ENCODE data around the gene PARG.
A peak's percentile ranks its signal among the peaks of the same experiment; 100 is the strongest.
"Not testable (repeated sequence)": the region's sequence is repeated elsewhere in the genome, so short reads cannot be mapped to it uniquely, and the experiment has no call there.

PARG gene

GRCh38 chr10:49941447-49942338 is at the start of gene PARG, which contains the start of gene TIMM23B:
PARG (minus strand) TSS chr10:49942027; CDS start chr10:49941725, 302 bp downstream.
TIMM23B (plus strand) TSS chr10:49942053; CDS start chr10:49942195, 142 bp downstream.
- peak; percentile 53 for DNase-seq

GRCh38 chr10:49988376-49988775 is 46.5 kb upstream of the PARG start, which contains the start of gene AGAP6:
AGAP6 (plus strand) TSS chr10:49988406; CDS start chr10:49988716, 310 bp downstream.
- not testable (repeated sequence) for DNase-seq

GRCh38 chr10:49987207-49987606 is 45.4 kb upstream of the PARG start:
- DNase-seq, result not testable (repeated sequence)

DNA sequence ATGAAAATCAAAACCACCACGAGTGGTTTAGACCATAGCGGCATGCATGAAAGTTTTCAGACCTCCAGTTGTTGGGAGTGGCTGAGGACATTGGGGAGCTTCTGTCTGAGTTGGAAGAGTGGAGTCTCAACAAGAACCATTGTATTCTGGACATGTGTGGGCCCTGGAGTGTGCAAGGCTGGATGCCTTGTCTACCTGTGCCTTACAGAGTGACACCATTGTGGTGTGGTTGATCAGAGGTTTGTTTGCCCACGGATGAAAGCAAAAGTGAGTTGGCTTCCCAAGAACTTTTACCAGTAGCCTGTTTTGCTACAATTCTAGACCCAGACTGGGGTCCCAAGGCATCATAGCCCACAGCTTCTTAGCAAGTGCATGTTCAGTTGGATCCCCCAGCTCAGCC is 35.9 kb upstream of the PARG start:
- not testable (repeated sequence) for DNase-seq

- not testable (repeated sequence) for DNase-seq
These were observed 30.3 kb upstream of the PARG start for GRCh38 chr10:49972094-49972493.

DNA sequence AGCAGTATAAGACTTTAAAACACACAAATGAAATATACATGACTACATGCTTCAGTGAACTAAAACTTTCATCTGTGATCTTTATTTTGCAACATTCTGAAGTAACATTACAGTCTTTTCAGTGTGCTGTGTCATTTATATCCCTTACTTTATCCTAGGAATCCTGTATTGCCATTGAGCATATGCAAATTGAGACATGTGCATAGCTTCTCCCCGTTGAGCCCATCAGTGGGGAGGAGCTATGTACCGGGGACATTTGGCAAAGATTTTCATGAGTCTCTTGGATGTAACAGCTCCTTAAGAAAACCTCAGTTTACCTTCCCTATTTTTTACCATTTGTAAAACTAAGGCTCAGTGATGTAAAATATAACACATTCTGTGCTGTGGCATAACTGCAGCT is 29.6 kb upstream of the PARG start:
- not testable (repeated sequence) for DNase-seq

DNA sequence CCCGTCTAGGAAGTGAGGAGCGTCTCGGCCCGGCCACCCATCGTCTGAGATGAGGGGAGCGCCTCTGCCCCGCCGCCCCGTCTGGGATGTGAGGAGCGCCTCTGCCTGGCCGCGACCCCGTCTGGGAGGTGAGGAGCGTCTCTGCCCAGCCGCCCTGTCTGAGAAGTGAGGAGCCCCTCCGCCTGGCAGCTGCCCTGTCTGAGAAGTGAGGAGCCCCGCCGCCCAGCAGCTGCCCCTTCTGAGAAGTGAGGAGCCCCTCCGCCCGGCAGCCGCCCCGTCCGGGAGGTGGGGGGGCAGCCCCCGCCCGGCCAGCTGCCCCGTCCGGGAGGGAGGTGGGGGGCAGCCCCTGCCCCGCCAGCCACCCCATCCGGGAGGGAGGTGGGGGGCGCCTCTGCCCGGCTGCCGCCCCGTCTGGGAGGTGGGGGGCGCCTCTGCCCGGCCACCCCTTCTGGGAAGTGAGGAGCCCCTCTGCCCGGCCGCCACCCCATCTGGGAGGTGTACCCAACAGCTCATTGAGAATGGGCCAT is 28.6 kb upstream of the PARG start:
- DNase-seq, result not testable (repeated sequence)

- not testable (repeated sequence) for DNase-seq
These were observed 11.3 kb upstream of the PARG start for GRCh38 chr10:49953122-49953521.

DNA sequence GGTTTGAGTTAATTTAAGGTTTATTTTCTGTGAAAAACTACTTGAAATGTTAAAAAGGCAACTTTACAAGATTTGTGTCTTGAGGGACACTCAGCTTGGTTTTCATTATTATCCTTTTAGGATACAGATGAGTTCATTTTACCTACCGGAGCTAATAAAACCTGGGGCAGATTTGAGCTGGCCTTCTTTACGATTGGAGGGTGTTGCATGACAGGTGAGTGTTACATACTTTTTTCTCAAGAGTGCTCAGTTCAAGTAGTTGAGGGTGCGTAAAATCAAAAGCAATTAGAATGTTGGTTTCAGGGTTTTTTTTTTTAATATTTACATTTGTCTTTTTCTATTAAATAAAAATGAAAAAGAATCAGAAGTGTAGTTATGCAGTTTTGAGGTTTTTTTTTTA is 10.2 kb upstream of the PARG start:
- DNase-seq, result not testable (repeated sequence)

- not testable (repeated sequence) for DNase-seq
These were observed 6.9 kb upstream of the PARG start for GRCh38 chr10:49948737-49949136.

DNA sequence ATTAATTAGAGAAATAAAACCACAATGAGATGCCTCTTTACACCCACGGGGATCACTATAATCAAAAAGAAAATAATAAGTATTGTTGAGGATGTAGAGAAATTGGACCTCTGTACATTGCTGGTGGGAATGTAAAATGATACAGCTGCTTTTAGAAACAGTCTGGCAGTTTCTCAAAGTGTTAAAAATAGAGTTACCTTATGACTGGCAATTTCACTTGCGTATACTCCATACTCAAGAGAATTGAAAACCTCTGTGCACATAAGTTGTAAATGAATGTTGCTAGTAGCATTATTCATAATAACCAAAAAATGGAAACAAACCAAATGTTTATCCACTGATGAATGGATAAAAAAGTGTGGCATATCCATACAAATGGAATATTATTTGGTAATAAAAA is 6.3 kb upstream of the PARG start:
- DNase-seq, result not testable (repeated sequence)

DNA sequence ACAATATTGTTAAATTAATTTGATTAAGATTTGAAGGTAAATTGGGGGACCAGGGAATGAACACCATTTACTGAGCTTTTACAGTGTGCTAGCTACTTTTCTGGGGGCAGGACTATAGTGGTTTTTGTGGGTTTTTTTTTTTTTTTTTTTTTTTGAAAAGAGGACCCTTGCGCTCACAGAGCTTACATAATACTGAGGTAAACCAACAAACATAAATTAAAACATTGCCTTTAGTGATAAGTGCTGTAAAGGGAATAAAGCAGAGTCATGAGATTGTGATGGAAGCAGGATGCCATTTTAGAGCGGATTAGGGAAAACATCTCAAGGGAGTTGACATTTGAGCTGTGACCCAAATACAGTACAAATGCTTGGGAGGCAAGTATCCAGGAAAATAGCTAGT is 1.8 kb upstream of the PARG start:
- DNase-seq, result not testable (repeated sequence)

- not testable (repeated sequence) for DNase-seq
These were observed 495 bp upstream of the PARG start for GRCh38 chr10:49942339-49942705.

- not testable (repeated sequence) for DNase-seq
These were observed 9.7 kb downstream of the PARG start for GRCh38 chr10:49931959-49932728.

GRCh38 chr10:49931276-49931675 is 10.6 kb downstream of the PARG start:
- not testable (repeated sequence) for DNase-seq

- not testable (repeated sequence) for DNase-seq
These were observed 18.3 kb downstream of the PARG start for GRCh38 chr10:49923572-49923971.

DNA sequence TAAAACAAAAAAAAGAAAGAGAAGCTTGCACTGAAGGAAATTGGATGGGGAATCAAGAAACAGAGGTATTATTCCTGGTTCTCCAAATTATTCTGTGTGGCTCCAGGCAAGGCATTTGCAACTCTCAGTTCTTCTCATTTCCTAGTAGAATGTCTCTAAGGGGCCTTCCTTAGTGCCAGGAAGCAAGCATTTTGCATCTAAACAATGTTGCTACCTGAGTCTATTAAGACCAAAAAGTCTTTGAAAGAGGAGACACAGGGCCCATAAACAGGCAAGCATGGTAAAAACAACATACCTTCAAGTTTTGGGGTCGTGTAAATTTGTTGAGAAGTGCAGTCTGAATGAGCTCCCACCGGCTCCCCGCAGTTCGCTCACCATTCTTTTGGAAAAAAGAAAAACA is 19.8 kb downstream of the PARG start:
- not testable (repeated sequence) for DNase-seq

DNA sequence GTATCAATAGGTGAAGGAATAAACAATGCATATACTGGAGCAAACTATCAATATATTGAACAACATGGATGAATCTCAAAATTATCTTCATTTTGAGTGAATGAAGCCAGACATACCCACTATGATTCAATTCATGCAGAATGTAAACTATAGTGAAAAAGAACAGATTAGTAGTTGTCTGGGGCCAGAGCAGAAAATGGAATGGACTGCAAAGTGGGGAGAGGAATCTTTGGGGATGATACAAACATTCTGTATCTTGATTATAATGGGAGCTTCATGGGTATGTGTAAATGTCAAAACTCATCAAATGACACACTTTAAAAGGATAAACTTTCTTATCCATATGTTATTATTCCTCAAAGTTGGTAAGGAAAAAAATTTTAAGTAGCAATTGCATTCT is 23.9 kb downstream of the PARG start:
- DNase-seq, result not testable (repeated sequence)

DNA sequence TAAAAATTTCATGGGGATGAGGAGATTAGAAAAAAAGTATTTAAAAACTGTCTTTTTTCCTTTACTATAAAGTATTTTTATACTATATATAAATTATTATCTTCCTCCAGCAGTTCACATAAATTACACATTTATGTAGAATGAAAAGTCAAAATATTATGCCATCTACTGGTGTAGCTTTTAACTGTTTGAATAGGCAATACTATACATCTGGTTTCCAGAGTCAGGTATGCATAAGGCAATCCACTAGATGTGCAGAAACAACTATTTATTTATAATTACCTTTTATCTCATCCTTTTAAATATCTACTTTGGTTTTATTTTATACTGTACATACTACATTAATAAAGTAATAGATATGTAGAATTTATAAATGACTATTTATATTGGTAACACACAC is 25.4 kb downstream of the PARG start:
- DNase-seq, result not testable (repeated sequence)

GRCh38 chr10:49910295-49910694 is 31.5 kb downstream of the PARG start:
- DNase-seq, result not testable (repeated sequence)

DNA sequence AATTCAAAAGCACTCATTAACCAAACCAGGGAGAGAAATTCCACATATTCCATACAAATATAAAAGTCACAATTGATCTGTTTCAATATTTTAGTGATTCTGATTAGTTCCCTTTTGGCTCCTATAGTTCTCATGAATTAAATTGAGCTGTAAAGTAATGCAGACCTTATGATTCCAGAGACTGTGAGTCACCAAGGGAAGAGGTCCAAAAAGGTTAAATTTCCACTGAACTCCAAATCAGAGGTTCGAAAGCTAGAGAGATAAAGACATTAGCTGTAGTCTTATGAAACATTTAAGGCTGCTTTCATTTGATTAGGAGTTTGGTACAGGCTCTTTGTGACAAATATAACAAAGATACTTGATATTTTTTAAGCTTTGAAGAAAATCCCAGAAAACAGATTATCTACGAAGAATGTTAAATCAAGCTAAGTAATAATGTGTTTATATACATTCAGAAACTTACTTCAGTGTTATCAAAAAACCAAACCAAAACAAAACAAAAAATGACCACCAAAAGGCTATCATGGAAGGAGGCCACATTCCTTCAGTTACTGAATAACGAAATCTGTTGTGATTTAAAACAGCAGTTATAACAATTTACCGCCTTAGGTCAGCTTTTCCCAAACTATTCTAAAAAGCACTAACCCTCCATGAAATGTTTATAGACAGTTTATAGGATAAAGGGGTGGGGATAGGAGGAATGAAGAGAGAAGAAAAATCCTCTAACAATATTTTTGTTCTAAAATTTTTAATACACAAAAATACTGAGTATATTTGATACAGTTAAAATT is 33.3 kb downstream of the PARG start:
- DNase-seq, result not testable (repeated sequence)

- not testable (repeated sequence) for DNase-seq
These were observed 38.0 kb downstream of the PARG start for GRCh38 chr10:49903829-49904228.
